A549 treated with CORT108297 at 1 μM for 4 hours (cell line): Measurements from ENCODE around the gene ERP27. TPM values are rescaled to one million over a fixed set of nuclear protein-coding genes. Genes with fewer than 3 reads are reported as not detected.

Experiments used
- total RNA-seq: library from RNA; stranded (reverse); fragments of 200-300 nt; extraction: Qiagen RNA extraction; gene quantifications from 5 replicates; pipeline ENCODE4 v1.2.3, GENCODE V29; 2022

Gene ERP27
- total RNA-seq = 0.03 TPM in 1 of 5 replicates, not detected in the others

DNA sequence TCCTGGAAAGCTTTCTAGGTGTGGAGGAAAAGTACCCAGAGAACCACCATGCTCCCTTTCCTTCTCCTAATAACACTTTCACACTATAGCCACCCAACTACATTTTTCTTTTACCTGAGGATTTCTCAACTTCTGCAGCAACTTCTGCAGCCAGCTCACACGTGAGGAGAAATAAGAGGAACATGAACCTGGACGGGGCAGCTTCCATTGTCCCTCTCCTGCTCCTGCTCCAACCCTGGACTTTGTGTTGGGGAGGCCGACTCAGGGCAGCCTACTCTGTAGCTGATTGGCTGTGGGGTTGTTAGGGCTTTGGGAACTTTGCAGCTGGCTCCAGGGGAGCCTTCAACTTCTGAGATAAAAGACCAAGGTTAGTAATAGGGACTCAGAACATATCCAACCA, at the start of gene ERP27:
TSS of gene ERP27 (minus strand) at position 237 of the 400 bp plus-strand sequence. CDS start at position 208, 29 bp downstream.

DNA sequence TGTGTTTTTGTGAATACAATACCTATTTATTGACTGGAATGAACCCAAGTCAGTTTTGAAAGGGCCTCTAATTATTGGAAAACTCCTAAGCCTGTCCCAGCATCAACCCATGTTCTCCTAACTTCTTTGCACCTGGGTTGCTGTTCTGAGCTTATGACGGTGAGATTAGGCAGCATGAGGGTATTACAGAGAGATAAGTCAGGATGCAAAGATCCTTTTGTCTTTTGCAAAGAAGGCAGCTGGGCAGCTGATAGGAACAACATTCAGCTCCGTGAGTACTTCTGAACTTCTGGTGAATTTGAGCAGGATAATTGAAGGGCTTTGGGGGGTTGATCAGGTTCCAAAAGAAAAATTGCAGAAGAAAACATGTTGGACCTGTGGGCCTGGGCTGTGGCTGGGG, 34.5 kb upstream of the ERP27 start, which contains the start of gene PDE6H:
TSS of gene PDE6H (plus strand) at position 227 of the 400 bp plus-strand sequence. CDS start 4,971 bp downstream, outside the sequence.

GRCh38 chr12:14961466-14962152, 23.3 kb upstream of the ERP27 start, which contains the start of gene ARHGDIB:
ARHGDIB (minus strand) TSS chr12:14961601; CDS start chr12:14950712, 10,889 bp downstream.

DNA sequence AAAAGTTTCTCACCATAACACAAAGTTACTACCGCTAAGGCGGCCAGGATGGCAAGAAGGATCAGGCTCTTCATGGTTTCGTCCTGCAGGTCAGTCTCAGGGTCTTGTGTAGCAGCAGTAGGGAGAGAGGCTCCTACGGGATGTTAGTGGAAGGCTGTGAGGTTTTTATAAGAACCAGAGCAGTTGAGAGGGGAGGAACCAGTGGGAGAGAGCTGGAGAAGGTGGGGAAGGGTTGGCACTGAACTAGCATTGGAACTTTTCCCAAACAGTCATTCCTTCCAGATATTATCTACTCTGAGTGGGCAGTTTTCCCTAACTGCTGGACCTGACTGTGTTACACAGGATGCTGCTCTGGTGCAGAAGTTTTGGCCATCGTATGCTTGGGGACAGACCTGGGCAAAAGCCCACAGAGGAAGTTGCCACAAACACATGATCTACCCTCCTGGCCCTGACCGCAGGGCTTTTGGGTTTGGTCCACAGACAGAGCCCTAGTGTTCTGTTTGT, 52.6 kb downstream of the ERP27 start, which contains the start of gene MGP:
TSS of gene MGP (minus strand) at position 137 of the 504 bp plus-strand sequence. CDS start at position 74, 63 bp downstream.

Other genes starting within 250 kb of the ERP27 start
- gene GUCY2C, start 241.9 kb downstream of the ERP27 start, total RNA-seq = 0.02 TPM in 2 of 5 replicates, not detected in the others
- gene WBP11, start 135.1 kb downstream of the ERP27 start, total RNA-seq = 41.8 to 55.8 TPM (median 45.6 TPM) in 5 replicates
- 1.7 to 2.2 TPM (median 1.9 TPM) in 5 replicates for gene C12orf60, start 134.9 kb downstream of the ERP27 start, total RNA-seq
- gene SMCO3, start 124.4 kb downstream of the ERP27 start, total RNA-seq = 0.04 TPM in 1 of 5 replicates, not detected in the others
- 0.09 TPM in 1 of 5 replicates, not detected in the others for gene ART4, start 95.0 kb downstream of the ERP27 start, total RNA-seq
- gene MGP, start 52.7 kb downstream of the ERP27 start, total RNA-seq = not detected in 5 replicates
- gene ARHGDIB, start 23.1 kb upstream of the ERP27 start, total RNA-seq = 0.75 to 1.6 TPM (median 1.3 TPM) in 5 replicates
- not detected in 5 replicates for gene PDE6H, start 34.5 kb upstream of the ERP27 start, total RNA-seq